Measurements from ENCODE around the gene CHD9.
A peak's percentile ranks its signal among the peaks of the same experiment; 100 is the strongest.
"Not testable (repeated sequence)": the region's sequence is repeated elsewhere in the genome, so short reads cannot be mapped to it uniquely, and the experiment has no call there.

Gene CHD9

DNA sequence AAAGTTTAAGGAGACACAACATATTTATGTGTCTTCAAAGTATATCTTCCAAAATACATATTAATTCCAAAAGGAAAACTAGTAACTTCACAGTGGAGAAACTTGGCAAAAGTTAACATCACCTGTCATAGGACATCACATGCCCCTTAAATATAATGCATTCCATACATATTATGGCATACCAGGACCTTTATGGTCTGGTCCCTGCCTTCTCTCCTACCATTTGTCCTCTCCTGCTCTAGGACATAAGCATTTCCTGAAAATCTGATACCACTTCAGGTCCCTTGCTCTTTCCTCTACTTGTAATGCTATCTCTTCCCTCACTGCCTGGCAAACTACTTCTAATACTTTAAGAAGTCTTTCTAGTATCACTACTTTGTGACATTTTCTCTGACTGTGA is 211.4 kb downstream of the CHD9 start:
- DNase-seq, result no peak

DNA sequence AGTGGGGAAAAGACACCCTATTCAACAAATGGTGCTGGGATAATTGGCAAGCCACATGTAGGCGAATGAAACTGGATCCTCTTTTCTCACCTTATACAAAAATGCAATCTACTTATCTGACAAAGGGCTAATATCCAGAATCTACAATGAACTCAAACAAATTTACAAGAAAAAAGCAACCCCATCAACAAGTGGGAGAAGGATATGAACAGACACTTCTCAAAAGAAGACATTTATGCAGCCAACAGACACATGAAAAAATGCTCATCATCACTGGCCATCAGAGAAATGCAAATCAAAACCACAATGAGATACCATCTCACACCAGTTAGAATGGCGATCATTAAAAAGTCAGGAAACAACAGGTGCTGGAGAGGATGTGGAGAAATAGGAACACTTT is 223.7 kb downstream of the CHD9 start:
- not testable (repeated sequence) for DNase-seq

DNA sequence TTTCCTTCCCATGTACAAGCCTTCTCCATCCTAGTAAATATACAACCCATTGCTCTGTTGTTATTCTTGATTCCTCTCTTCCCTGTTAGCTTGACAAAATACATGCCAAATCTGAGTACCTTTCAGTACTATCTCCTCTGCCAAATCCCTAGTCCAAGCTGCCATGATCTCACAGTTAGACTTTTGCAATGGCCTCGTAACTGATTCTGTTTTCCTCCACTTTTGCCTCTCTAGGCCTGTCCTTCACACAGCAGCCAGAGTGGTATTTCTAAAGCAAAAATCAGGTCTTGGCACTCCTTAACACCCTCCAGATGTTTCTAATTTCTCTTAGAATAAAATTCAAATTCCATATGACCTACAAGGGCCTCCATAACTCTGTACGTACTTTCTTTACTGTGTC is 226.5 kb downstream of the CHD9 start:
- DNase-seq, result no peak

DNA sequence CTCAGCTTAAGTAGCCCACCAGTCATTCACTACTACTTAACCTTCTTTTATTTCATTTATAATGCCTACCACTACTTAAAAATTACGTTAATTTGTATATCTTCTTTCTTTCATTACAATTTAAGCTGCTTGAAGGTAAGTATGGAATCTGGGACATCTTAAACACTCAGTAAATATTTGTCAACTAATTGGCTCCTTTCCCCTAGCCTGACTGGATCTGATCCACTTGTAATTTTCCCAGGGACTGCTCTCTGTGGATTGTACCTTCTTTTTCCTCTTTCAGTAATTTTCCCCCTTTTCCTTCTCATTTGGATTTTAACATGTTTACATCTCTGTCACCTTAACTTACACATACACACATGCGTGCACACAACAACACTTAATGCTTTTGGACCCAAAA is 227.1 kb downstream of the CHD9 start:
- DNase-seq, result no peak

DNA sequence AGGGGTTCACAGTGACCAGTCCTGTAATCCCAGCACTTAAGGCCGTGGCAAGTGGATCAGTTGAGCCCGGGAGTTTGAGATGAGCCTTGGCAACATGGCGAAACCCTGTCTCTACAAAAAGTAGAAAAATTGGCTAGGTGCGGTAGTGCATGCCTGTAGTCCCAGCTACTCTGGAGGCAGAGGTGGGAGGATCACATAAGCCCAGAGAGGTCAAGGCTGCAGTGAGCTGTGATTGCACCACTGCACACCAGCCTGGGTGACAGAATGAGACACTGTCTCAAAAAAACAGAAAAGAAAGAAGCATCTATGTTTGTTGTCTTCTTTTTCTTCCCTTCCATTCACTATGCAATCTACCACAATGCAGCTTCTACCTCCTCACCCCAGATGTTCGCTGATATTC is 227.5 kb downstream of the CHD9 start:
- no peak for DNase-seq

DNA sequence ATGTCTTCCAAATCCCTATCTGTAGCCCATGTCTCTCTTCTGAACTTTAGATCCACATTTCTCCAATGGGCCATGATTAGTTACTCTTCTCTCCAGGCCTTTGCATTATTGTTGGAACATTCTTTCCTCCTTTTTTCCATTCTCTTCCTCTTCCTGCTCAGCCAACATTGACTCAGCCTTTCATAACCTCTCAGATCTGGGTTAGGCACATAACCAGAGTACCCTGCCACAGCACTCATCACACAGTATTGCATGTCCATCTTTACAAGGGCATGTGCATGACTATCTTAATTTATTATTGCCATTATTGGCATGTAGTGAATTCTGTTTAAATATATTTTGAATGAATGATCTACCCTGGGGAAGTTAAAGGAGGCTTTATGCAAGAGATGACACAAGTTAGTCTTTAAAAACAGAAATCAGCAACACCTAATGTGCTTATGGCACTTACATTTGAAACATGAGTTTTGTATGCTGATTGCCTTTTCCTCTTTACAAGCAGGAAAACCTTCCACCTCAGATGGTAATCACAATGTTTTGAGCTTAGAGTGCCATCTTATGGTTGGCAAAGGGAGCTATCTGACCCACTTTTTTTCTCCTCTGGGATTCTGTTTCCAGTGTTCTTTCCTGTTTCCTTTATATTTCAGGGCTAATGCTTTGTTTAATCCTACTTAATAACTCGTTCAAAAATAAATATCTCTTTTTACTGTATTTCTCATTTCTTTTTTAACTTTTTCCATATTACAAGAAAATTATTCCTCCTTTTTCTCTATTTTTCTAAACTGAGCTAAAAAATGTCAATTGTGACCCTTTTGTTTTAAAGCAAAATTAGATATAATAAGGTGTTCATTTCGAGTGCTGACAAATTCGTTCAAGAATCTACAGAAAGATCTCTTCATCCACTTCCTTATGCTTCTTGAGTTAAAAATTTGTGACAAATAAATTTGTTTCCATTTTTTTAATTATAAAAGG is 228.5 kb downstream of the CHD9 start:
- peak in 2 of 58 donors; percentile 0 to 27 for DNase-seq

DNA sequence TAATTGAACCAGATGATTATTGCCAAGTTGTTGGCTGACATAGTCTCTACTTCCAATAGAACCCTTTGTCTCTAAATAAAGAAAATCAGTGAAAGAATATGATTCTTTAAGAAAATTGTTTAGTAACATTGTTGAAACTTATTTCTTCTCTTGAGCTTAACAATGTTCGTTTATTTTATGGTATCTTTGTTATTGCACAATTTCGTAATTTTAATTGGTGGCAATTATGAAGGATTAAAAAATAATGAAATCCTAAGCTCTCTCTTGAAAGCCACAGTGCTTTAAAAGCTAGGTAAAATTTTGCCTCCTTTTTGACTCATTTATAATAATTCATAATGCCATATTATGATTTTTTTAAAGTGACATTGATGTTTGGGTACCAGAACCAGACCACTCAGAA is 230.4 kb downstream of the CHD9 start:
- no peak for DNase-seq

DNA sequence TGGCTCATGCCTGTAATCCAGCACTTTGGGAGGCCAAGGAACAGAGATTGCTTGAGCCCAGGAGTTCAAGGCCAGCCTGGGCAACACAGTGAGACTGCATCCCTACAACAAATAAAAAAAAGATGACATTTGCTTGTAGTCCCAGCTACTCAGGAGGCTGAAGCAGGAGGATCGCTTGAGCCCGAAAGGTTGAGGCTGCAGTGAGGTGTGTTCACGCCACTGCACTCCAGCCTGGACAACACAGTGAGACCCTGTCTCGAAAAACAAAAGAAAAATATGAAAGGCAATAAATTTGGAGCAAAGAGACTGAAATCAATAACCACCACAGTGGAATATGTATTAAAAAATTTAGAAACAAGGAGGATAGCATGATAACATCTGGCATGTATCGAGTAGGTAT is 235.7 kb downstream of the CHD9 start:
- no peak for DNase-seq

DNA sequence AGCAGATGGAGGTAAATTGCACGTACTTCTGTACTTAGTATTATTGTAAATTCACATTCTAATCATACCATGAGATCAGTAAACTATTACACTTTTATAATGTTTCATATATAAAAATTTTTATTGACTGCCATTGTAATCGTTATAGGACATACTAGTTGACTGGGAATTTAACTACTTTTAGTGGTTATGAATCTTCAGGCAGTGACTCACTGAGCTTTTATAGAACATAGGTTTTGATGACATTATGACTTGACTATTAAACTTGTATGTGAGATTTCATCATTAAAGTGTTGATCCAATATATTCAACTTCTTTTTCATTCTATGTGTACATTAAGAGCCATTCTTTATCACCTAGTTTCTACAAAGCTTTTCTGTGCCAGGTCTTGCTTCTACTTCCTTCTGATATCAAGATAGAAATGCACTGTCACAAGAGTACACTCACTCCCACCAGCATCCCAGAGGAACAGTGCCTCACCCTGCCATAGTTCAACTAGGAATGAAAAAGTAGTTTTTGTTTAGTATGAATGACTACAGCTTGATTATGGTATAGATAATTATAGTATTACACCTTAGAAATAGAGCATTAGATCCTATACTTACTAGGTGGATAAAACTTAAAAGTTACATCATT is 237.1 kb downstream of the CHD9 start:
- no peak for DNase-seq

DNA sequence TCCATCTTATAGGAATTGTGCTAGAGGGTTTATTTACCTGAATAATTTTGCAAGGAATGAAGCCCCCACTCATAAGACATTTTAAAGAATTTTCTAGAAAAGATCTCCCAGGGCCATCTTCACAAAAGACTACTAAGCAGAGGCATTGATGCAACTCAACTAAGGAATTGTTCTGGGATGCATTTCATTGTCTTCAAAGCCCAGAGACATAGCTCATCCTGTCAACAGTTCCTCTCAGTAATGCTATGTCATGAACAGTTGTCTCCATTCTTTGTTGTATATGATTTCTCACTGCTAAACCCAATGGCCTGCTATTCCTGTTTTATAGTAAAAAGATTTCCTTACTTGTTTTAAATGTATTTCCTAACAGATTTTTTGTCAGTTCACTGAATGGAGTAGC is 242.7 kb downstream of the CHD9 start:
- peak in 1 of 58 donors; percentile 0 for DNase-seq

DNA sequence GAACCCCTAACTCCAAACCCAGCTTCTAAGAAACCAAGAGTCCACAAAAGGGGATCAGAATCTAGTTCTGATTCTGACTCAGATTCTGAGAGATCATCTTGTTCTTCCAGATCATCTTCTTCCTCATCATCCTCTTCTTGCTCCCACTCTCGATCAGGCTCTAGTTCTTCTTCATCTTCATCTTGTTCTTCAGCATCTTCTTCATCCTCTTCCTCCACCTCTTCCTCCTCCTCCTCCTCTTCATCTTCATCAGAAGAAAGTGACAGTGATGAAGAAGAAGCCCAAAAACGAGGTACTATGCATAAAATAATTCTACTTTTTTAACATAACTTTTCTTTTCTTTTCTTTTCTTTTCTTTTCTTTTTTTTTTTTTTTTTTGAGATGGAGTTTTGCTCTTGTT is 249.5 kb downstream of the CHD9 start:
- DNase-seq, result no peak

DNA sequence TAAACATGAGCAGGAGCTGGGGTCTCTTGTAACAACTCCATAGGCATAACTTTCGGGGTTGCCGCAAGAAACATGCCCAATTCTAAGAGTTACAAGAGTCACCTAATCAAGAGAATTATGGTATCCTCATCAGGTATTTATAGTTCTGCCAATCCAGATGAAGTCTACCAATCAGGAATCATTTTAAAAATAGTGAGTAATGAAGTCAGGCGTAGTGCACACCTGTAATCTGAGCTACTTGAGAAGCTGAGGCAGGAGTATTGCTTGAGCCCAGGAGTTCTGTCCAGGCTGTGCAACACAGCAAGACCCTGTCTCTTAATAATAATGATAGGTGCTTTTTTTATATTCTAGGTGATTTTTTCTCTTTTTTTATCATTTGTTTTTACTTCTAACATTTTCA is 251.0 kb downstream of the CHD9 start:
- no peak for DNase-seq

DNA sequence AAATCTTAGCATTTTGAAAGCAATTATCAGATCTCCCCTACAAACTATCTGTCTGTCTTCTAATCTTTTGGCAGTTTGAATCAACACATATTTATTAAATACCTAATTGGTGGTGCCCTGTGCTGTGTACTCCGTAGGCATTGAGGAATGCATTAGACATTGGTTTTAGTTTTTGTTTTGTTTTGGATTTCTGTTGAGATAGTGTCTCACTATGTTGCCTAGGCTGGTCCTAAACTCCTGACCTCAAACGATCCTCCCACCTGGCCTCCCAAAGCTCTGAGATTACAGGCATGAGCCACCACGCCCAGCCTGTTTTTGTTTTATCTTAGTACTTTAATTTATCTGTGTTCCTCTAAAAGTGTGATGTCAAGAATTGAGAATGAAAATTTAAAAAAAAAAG is 254.7 kb downstream of the CHD9 start:
- DNase-seq, result no peak

DNA sequence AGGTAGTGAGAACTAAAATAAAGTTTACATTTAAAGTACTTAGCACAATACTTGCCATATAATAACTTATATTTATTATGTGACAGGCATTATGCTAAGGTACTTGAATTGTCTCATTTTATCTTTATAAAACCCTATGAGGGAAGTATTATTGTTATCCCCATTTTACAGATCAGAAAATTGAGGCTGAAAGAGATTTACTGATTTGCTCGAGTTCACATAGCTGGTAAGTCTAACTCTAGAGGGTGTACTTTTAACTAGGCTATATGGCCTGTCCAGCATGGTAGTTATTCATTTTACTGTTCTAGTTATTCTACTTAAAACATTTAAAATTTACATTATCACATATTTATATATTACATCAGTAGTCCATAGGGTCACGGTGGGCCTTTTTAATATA is 266.2 kb downstream of the CHD9 start:
- DNase-seq, result no peak

DNA sequence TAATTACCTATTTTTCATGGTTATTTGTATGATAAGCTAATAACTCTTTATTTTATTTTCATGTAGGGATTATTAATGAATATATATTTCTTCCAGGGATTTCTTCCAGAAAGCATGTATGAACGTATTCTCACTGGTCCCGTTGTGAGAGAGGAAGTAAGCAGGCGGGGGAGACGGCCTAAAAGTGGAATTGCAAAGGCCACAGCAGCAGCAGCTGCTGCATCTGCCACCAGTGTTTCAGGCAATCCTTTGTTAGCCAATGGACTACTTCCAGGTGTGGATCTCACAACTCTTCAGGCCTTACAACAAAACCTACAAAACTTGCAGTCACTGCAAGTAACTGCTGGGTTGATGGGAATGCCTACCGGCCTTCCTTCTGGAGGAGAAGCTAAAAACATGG is 269.1 kb downstream of the CHD9 start:
- no peak for DNase-seq

DNA sequence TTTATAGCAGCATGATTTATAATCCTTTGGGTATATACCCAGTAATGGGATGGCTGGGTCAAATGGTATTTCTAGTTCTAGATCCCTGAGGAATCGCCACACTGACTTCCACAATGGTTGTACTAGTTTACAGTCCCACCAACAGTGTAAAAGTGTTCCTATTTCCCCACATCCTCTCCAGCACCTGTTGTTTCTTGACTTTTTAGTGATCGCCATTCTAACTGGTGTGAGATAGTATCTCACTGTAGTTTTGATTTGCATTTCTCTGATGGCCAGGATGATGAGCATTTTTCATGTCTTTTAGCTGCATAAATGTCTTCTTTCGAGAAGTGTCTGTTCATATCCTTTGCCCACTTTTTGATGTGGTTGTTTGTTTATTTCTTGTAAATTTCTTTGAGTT is 276.2 kb downstream of the CHD9 start:
- DNase-seq, result not testable (repeated sequence)

DNA sequence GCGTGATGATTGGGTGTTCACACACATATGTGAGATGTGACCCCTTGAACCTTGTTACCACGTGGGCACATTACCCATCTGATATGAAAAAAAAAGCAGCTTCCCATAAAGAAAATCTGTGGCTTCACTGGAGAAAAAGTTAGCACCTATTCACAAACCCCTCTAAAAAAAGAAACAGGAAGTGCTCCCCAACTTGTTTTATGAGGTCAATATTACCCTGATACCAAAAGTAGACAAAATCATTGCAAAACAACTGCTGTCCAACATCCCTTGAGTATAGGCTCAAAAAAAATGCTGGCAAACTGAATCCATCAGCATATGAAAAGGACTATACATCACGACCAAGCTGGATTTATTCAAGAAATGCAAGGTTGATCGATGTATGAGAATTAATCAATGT is 279.8 kb downstream of the CHD9 start:
- DNase-seq, result no peak

DNA sequence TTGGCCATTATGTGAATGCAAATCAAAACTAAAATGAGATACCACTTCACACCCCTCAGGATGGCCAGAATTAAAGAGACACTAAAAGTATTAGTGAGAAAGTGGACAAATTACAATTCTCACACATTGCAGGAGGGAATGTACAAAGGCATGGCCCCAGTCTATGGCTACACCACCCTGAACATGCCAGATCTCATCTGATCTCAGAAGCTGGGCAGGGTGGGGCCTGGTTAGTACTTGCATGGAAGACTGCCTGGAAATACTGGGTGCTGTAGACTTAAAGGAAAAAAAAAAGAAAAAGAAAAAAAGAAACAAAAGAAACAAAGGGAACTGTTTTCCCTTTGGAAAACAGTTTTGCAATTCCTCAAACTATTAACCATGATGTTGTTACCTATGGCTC is 282.5 kb downstream of the CHD9 start:
- DNase-seq, result no peak

DNA sequence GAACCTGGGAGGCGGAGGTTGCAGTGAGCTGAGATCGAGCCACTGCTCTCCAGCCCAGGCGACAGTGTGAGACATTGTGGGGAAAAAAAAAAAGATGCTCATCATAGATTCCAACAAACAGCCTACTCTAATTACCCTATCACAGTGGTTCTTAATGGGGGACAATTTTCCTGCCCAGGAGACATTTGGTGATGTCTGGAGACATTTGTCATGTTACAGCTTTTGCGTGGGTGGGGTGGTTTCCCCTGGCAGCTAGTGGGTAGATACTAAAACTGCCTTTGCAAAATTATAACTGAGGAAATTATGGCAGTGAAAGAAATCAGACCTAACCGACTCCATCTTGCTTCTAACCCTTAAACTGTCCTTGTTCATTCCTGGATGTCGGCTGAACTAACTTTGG is 287.0 kb downstream of the CHD9 start:
- no peak for DNase-seq

DNA sequence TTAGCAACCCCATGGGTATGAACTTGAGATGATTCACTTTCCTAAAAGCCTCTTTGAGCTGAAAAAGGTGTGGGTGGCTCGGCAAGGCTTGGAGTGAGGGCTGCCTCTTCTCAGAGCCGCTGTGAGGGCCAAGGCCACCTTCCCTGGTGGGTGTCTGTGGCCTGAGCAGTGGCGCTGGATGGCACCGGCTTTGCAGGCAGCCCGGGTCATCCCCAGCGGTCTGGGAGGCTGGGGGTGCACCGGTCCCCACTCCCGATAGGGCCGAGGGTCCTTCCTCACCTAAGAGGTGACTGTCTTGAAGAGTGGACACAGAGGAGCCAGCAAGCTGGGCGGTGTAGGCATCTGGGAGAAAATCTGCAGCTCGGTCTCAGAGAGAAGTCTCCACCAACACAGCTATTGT is 300.3 kb downstream of the CHD9 start:
- no peak for DNase-seq

DNA sequence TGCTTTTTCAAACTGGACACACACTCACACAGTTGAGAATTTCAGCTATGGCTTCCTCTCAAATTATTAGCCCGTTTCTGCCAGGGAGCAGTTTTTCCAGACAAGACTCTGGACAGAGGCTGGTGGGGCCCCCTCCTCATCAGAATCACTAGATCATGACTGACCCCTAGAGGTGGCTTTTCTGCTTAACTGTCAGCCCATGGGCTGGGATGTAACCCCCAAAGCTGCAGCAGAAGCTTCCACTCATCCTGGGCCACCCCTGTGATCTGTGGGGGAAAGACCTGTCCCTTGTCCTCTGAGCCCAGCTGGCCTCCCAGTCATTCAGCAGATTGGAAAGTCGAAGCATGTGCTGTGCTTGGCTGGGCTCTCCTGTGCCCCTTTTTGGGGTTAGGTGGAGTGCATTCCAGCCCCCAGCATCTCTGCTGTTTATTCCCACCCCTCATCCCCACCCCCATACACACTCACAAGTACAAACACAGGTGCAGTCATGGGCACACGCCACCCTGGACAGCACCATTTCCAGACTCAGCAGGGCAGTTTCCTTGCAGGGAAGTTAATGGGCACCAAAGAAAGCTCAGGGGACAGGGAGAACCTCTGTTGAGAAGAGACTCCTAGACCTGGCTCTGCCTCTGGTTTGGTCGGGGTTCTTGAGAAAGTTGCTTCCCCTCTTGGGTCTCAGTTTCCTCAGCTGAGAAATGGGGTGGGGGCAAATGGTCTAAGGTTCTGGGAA is 301.9 kb downstream of the CHD9 start:
- DNase-seq, result no peak

DNA sequence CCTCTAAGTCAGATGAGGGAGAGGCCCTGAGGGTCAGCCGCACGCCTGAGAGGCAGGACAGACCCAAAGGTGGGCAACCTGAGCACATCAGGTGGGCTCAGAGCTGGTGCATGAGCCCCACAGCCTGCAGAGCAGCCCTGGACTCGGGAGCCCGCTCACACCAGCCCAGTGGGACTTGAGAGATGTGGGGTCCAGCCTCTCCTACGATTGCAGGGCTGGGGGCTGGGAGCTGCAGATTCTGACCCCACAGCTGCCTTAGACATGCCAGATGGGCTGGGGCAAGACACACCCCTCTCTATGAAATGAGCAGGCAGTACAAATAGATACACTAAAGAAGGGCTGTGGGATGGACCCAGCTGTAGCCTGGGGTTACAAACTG is 302.4 kb downstream of the CHD9 start:
- DNase-seq, result no peak

All from anterior cingulate cortex (tissue), 58 donors.